IMR-90 (cell line): ENCODE measurements around the gene CECR2. TPM values are rescaled to one million over a fixed set of nuclear protein-coding genes. Genes with fewer than 3 reads are reported as not detected.

ENCODE experiments used
- ATAC-seq: fragments of 200-7000 bp; cut with Tn5 transposase; 2 replicates; pipeline ENCODE4 v1.9.1; 2020; ENCODE audit warnings: low read depth, mild to moderate bottlenecking, moderate library complexity
- BruUV-seq: library from RNA; stranded (reverse); fragments of 400-500 nt; replicated peaks from 2 replicates; lab custom pipeline; 2021; lab: Mats Ljungman, UMichigan
- CTCF ChIA-PET: fragments of 300-600 bp; formaldehyde crosslinking; extraction: SDS; loops from one replicate; lab custom pipeline; 2021; ENCODE audit warnings: antibody characterized with exemption; lab: Yijun Ruan, JAX
- POLR2A ChIA-PET: fragments of 300-600 bp; sonication (Branson Sonifier 250); formaldehyde crosslinking; loops from one replicate; lab custom pipeline; 2022; ENCODE audit warnings: antibody characterized with exemption; ENCODE audit not compliant: unreplicated experiment; lab: Charles Lee
- DNase-seq: peaks from one replicate; pipeline ENCODE4 v3.0.0; 2013
- H2AFZ ChIP-seq: replicated peaks from 2 replicates; pipeline ENCODE3; 2013; ENCODE audit warnings: low read length, mild to moderate bottlenecking; ENCODE audit not compliant: poor library complexity
- H2AK5ac ChIP-seq: 2 replicates; pipeline ENCODE4 v1.6.1; 2013; ENCODE audit warnings: low read depth, low read length, inconsistent platforms
- H2AK9ac ChIP-seq: replicated peaks from 2 replicates; pipeline ENCODE3; 2013; ENCODE audit warnings: mild to moderate bottlenecking, low read depth, low read length, moderate library complexity; ENCODE audit not compliant: poor library complexity
- H2BK120ac ChIP-seq: 2 replicates; pipeline ENCODE4 v1.6.1; 2013; ENCODE audit warnings: low read depth, low read length, inconsistent platforms
- H2BK15ac ChIP-seq: 3 replicates; pipeline ENCODE4 v1.6.1; 2013; ENCODE audit warnings: low read depth, low read length, inconsistent platforms
- H2BK20ac ChIP-seq: 2 replicates; pipeline ENCODE4 v1.6.1; 2013; ENCODE audit warnings: low read depth, mild to moderate bottlenecking, inconsistent platforms, low read length, moderate library complexity
- H2BK5ac ChIP-seq: 2 replicates; pipeline ENCODE4 v1.6.1; 2013; ENCODE audit warnings: mild to moderate bottlenecking, low read depth, low read length, inconsistent platforms; ENCODE audit not compliant: poor library complexity, severe bottlenecking
- H3K14ac ChIP-seq: replicated peaks from 2 replicates; pipeline ENCODE4 v1.6.1; 2013; ENCODE audit warnings: low read depth, low read length, inconsistent platforms
- H3K18ac ChIP-seq: 2 replicates; pipeline ENCODE4 v1.6.1; 2013; ENCODE audit warnings: low read depth, low read length, control low read depth
- H3K23ac ChIP-seq: 2 replicates; pipeline ENCODE4 v1.6.1; 2013; ENCODE audit warnings: low read depth, low read length, inconsistent platforms
- H3K27ac ChIP-seq: 2 replicates; pipeline ENCODE4 v1.5.1; 2013; ENCODE audit warnings: mild to moderate bottlenecking, control low read depth, low read length; ENCODE audit not compliant: insufficient read depth
- H3K27me3 ChIP-seq: 2 replicates; pipeline ENCODE4 v1.6.1; 2013; ENCODE audit warnings: low read length; ENCODE audit not compliant: control insufficient read depth, insufficient read depth
- H3K36me3 ChIP-seq: 2 replicates; pipeline ENCODE4 v1.6.1; 2013; ENCODE audit warnings: low read length, mixed read lengths; ENCODE audit not compliant: control insufficient read depth, insufficient read depth
- H3K4ac ChIP-seq: 2 replicates; pipeline ENCODE4 v1.6.1; 2013; ENCODE audit warnings: low read depth, low read length, inconsistent platforms
- H3K4me1 ChIP-seq: 2 replicates; pipeline ENCODE4 v1.6.1; 2013; ENCODE audit warnings: low read length, mixed read lengths; ENCODE audit not compliant: control insufficient read depth, insufficient read depth
- H3K4me2 ChIP-seq: 2 replicates; pipeline ENCODE4 v1.6.1; 2013; ENCODE audit warnings: low read depth, mild to moderate bottlenecking, control low read depth, low read length, moderate library complexity
- H3K4me3 ChIP-seq: 2 replicates; pipeline ENCODE4 v1.5.1; 2013; ENCODE audit warnings: low read depth, mild to moderate bottlenecking, control low read depth, low read length, moderate library complexity; ENCODE audit not compliant: insufficient read depth
- H3K56ac ChIP-seq: 2 replicates; pipeline ENCODE4 v1.6.1; 2013; ENCODE audit warnings: low read length, inconsistent platforms; ENCODE audit not compliant: insufficient read depth; ENCODE audit errors: extremely low read depth
- H3K79me1 ChIP-seq, 2 experiments: 2 replicates each; pipeline ENCODE4 v1.6.1; 2013; ENCODE audit warnings: low read length in 2 of 2, inconsistent platforms in 1 of 2, low read depth in 1 of 2
- H3K9ac ChIP-seq: 2 replicates; pipeline ENCODE4 v1.6.1; 2013; ENCODE audit warnings: low read depth, low read length, control low read depth
- H3K9me1 ChIP-seq: 2 replicates; pipeline ENCODE4 v1.6.1; 2013; ENCODE audit warnings: low read length, inconsistent platforms; ENCODE audit not compliant: insufficient read depth
- H3K9me3 ChIP-seq: 2 replicates; pipeline ENCODE4 v1.6.1; 2013; ENCODE audit warnings: low read length; ENCODE audit not compliant: control insufficient read depth, insufficient read depth
- H4K20me1 ChIP-seq: 2 replicates; pipeline ENCODE4 v1.6.1; 2013; ENCODE audit warnings: low read length, inconsistent platforms; ENCODE audit not compliant: insufficient read depth
- H4K5ac ChIP-seq: 2 replicates; pipeline ENCODE4 v1.6.1; 2013; ENCODE audit warnings: mild to moderate bottlenecking, low read depth, low read length, control low read depth
- H4K8ac ChIP-seq, 2 experiments: 2 replicates each; pipeline ENCODE4 v1.6.1; 2013; ENCODE audit warnings: low read depth in 2 of 2, low read length in 2 of 2, control low read depth in 1 of 2, inconsistent platforms in 1 of 2
- H4K91ac ChIP-seq: 2 replicates; pipeline ENCODE4 v1.6.1; 2013; ENCODE audit warnings: low read depth, low read length, inconsistent platforms; ENCODE audit not compliant: insufficient read depth
- BHLHE40 ChIP-seq: fragments of 150-350 bp; IDR thresholded peaks from 2 replicates; pipeline ENCODE4 v1.6.1; 2016; ENCODE audit warnings: mild to moderate bottlenecking, low read depth, low read length
- CEBPB ChIP-seq: IDR thresholded peaks from 2 replicates; pipeline ENCODE4 v1.6.1; 2012; ENCODE audit warnings: low read depth, low read length, improper control_type of control experiment
- CTCF ChIP-seq: conservative IDR thresholded peaks from 2 replicates; pipeline ENCODE4 v1.5.1; 2012; ENCODE audit warnings: mild to moderate bottlenecking, low read depth, low read length, improper control_type of control experiment
- ELK1 ChIP-seq: fragments of 150-350 bp; IDR thresholded peaks from 2 replicates; pipeline ENCODE4 v1.6.1; 2016; ENCODE audit warnings: low read depth, mild to moderate bottlenecking, low read length, moderate library complexity, borderline replicate concordance
- FOS ChIP-seq: fragments of 150-350 bp; IDR thresholded peaks from 2 replicates; pipeline ENCODE4 v1.6.1; 2016; ENCODE audit warnings: low read depth, low read length
- MAFK ChIP-seq: IDR thresholded peaks from 2 replicates; pipeline ENCODE4 v1.6.1; 2012; ENCODE audit warnings: low read depth, low read length, improper control_type of control experiment
- MAZ ChIP-seq: IDR thresholded peaks from 2 replicates; pipeline ENCODE4 v1.6.1; 2012; ENCODE audit warnings: low read depth, mild to moderate bottlenecking, low read length, improper control_type of control experiment, moderate library complexity, borderline replicate concordance
- NFE2L2 ChIP-seq: fragments of 150-350 bp; IDR thresholded peaks from 2 replicates; pipeline ENCODE4 v1.6.1; 2016; ENCODE audit warnings: low read depth, mild to moderate bottlenecking, low read length
- RAD21 ChIP-seq: IDR thresholded peaks from 2 replicates; pipeline ENCODE4 v1.6.1; 2012; ENCODE audit warnings: low read length, improper control_type of control experiment
- RFX5 ChIP-seq: IDR thresholded peaks from 2 replicates; pipeline ENCODE4 v1.8.0; 2012; ENCODE audit warnings: low read depth, mild to moderate bottlenecking, low read length, moderate library complexity
- SMC3 ChIP-seq: fragments of 150-350 bp; IDR thresholded peaks from 2 replicates; pipeline ENCODE4 v1.6.1; 2016; ENCODE audit warnings: low read depth, mild to moderate bottlenecking, antibody characterized with exemption, low read length, moderate library complexity
- USF2 ChIP-seq: fragments of 150-350 bp; IDR thresholded peaks from 2 replicates; pipeline ENCODE4 v1.6.1; 2017; ENCODE audit warnings: mild to moderate bottlenecking, antibody characterized with exemption, low read length, low read depth
- WGBS, 2 experiments: methylation state at CpG; one replicate each; pipeline versions ENCODE4 v1.1.5 to v1.1.7; 2013; ENCODE audit warnings: missing lambda C conversion rate in 2 of 2; ENCODE audit not compliant: insufficient read length in 1 of 2; ENCODE audit errors: extremely low coverage in 2 of 2; 5-methylcytosine and 5-hydroxymethylcytosine counted together
- dilution Hi-C: fragments of 300-500 bp; cut with HindIII; formaldehyde crosslinking; loops from one replicate; pipeline ENCODE4 v1.14.3; 2018; ENCODE audit warnings: low sequenced_read_pairs; ENCODE audit not compliant: unreplicated experiment
- in situ Hi-C: fragments of 300-500 bp; cut with MboI; formaldehyde crosslinking; loops from 3 replicates; pipeline ENCODE4 v1.14.3; 2019; ENCODE audit warnings: low sequenced_read_pairs, inconsistent platforms, mixed read lengths
- intact Hi-C: fragments of 100-400 bp; cut with micrococcal nuclease; formaldehyde crosslinking; loops from 2 replicates; pipeline ENCODE4 v1.10.0; 2022
- polyA plus RNA-seq, 3 experiments: library from polyadenylated mRNA; depleted of rRNA; stranded (reverse); fragments of >200 nt; gene quantifications; 2 replicates each; pipeline ENCODE4 v1.2.3, GENCODE V29; 2012; ENCODE audit warnings: low replicate concordance in 1 of 3
- total RNA-seq: library from RNA; depleted of rRNA; stranded (reverse); fragments of >200 nt; gene quantifications from 2 replicates; pipeline ENCODE4 v1.2.3, GENCODE V29; 2012

Gene CECR2
- total and polyA plus RNA-seq, 2 of the 4 experiments (the other 2 are of a cell fraction) = under 0.01 TPM; not detected in 1

GRCh38 chr22:17366329-17366728 lies 2.9 kb upstream of the CECR2 start:
- intact Hi-C loops (no loop called here), dilution Hi-C loops (no loop called here), in situ Hi-C loops (no loop called here)
- H3K79me1 ChIP-seq = no peaks in the 10 kb centered on the region
- TF ChIP-seq SMC3 (no peak), CEBPB (no peak), RFX5 (no peak), MAFK (no peak), ELK1 (no peak), MAZ (no peak), CTCF (no peak), RAD21 (no peak), USF2 (no peak), NFE2L2 (no peak), BHLHE40 (no peak), FOS (no peak)
- H4K8ac ChIP-seq = no peak overlapping the region
- H3K56ac ChIP-seq = no peak overlapping the region
- no peak overlapping the region for H3K4me2 ChIP-seq
- no peak overlapping the region for H3K27ac ChIP-seq
- no peak overlapping the region for H2AK9ac ChIP-seq
- no peak overlapping the region for H2BK120ac ChIP-seq
- H2AK5ac ChIP-seq = no peak overlapping the region
- ATAC-seq = no peak
- H2BK15ac ChIP-seq = no peak overlapping the region
- no TSS peak for BruUV-seq
- H2BK20ac ChIP-seq = no peak overlapping the region
- peaks cover 39% of the 10 kb centered on the region for H3K27me3 ChIP-seq
- H3K4me1 ChIP-seq = peaks cover 2% of the 10 kb centered on the region; the same call in 1 of the 2 replicates
- POLR2A ChIA-PET = no interaction called here
- no peak for DNase-seq
- H4K20me1 ChIP-seq = no peaks in the 10 kb centered on the region
- H3K23ac ChIP-seq = no peak overlapping the region
- no peaks in the 10 kb centered on the region for H3K9me1 ChIP-seq
- no peaks in the 10 kb centered on the region; the same call in 1 of the 2 replicates for H3K9me3 ChIP-seq
- CTCF ChIA-PET = no interaction called here
- H2BK5ac ChIP-seq = no peak overlapping the region
- H3K4me3 ChIP-seq = no peak overlapping the region
- H3K4ac ChIP-seq = no peak overlapping the region
- H4K91ac ChIP-seq = no peak overlapping the region
- no peak overlapping the region for H3K14ac ChIP-seq
- no peak overlapping the region for H3K18ac ChIP-seq
- 89% methylated on average over 4 of the region's 13 CpGs; no CpG with 5 or more reads in 1 of the 2 experiments for WGBS, 2 experiments
- no peak overlapping the region for H2AFZ ChIP-seq
- H3K9ac ChIP-seq = no peak overlapping the region
- no peaks in the 10 kb centered on the region for H3K36me3 ChIP-seq
- no peak overlapping the region for H4K5ac ChIP-seq
